MM.1S (cell line): ENCODE measurements around the gene PLA1A.

Experiments used
- DNase-seq: peaks from one replicate; pipeline ENCODE4 v3.0.0-alpha.2; 2015
- H2AFZ ChIP-seq: fragments of 300-600 bp; sonication (generic); 2 replicates; pipeline ENCODE4 v1.6.0; 2016; ENCODE audit warnings: antibody characterized with exemption, low read length
- H3F3A ChIP-seq: fragments of 300-600 bp; sonication (generic); 2 replicates; pipeline ENCODE4 v1.6.1; 2016; ENCODE audit warnings: mild to moderate bottlenecking, antibody characterized with exemption, low read length, moderate library complexity, mixed read lengths; ENCODE audit not compliant: insufficient read depth
- H3K27ac ChIP-seq: fragments of 300-600 bp; sonication (generic); 2 replicates; pipeline ENCODE4 v1.5.1; 2016; ENCODE audit warnings: mild to moderate bottlenecking, low read length
- H3K27me3 ChIP-seq: fragments of 300-600 bp; sonication (generic); replicated peaks from 2 replicates; pipeline ENCODE4 v1.6.0; 2016; ENCODE audit warnings: low read length; ENCODE audit not compliant: insufficient read depth
- H3K36me3 ChIP-seq: fragments of 300-600 bp; sonication (generic); replicated peaks from 2 replicates; pipeline ENCODE4 v1.6.1; 2016; ENCODE audit warnings: mild to moderate bottlenecking, low read length, mixed read lengths; ENCODE audit not compliant: insufficient read depth
- H3K4me1 ChIP-seq: fragments of 300-600 bp; sonication (generic); 2 replicates; pipeline ENCODE4 v1.6.1; 2016; ENCODE audit warnings: low read length, mixed read lengths
- H3K4me2 ChIP-seq: fragments of 300-600 bp; sonication (generic); 2 replicates; pipeline ENCODE4 v1.6.0; 2016; ENCODE audit warnings: low read depth, low read length
- H3K4me3 ChIP-seq: fragments of 300-600 bp; sonication (generic); 2 replicates; pipeline ENCODE4 v1.5.1; 2016; ENCODE audit warnings: low read length, mixed read lengths
- H3K79me2 ChIP-seq: fragments of 300-600 bp; sonication (generic); 2 replicates; pipeline ENCODE4 v1.6.1; 2016; ENCODE audit warnings: mixed run types, low read length, mixed read lengths
- H3K9ac ChIP-seq: fragments of 300-600 bp; sonication (generic); 2 replicates; pipeline ENCODE4 v1.6.1; 2016; ENCODE audit warnings: low read length, mixed read lengths
- H3K9me2 ChIP-seq: fragments of 300-600 bp; sonication (generic); replicated peaks from 2 replicates; pipeline ENCODE4 v1.6.1; 2016; ENCODE audit warnings: mild to moderate bottlenecking, low read length, mixed read lengths; ENCODE audit not compliant: insufficient read depth
- H3K9me3 ChIP-seq: fragments of 300-600 bp; sonication (generic); replicated peaks from 2 replicates; pipeline ENCODE4 v1.6.1; 2016; ENCODE audit warnings: mild to moderate bottlenecking, low read length, mixed read lengths; ENCODE audit not compliant: insufficient read depth
- H4K20me1 ChIP-seq: fragments of 300-600 bp; sonication (generic); 2 replicates; pipeline ENCODE4 v1.6.1; 2016; ENCODE audit warnings: mild to moderate bottlenecking, low read length, moderate library complexity, mixed read lengths; ENCODE audit not compliant: insufficient read depth
- EZH2 ChIP-seq: fragments of 300-600 bp; sonication (generic); optimal IDR thresholded peaks from 2 replicates; pipeline ENCODE3; 2017; ENCODE audit warnings: low read depth, mild to moderate bottlenecking, antibody characterized with exemption, low read length, mixed read lengths
- EZH2phosphoT487 ChIP-seq: fragments of 300-600 bp; sonication (generic); IDR thresholded peaks from 2 replicates; pipeline ENCODE4 v1.6.1; 2018; ENCODE audit warnings: antibody characterized with exemption, low read length
- TF ChIP-seq, protein P1 (sequence below): fragments of 300-600 bp; sonication (generic); IDR thresholded peaks from 2 replicates; pipeline ENCODE4 v1.5.1; 2016; ENCODE audit warnings: antibody characterized with exemption, low read length, mixed read lengths

Gene PLA1A

DNA sequence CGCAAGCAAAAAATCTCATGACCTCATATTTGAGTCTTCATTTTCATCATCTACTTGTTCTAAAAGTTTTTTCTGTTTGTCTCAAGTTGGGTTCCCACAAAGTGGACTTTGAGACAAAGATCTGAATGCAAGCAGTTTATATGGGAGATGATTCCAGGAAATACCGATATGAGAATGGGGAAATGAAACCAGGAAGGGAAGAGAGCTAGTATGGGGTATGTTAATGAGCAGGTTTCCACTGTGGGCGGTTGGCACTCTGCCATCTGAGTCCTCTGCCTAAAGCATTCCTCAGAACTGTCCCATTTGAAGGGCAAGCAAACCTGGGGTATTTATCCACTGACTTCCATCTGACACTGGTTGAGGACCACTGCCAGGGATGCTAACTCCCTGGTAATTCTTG, 9.6 kb upstream of the PLA1A start:
- no peaks in the 10 kb centered on the region for H3F3A ChIP-seq
- no peak overlapping the region for H3K9ac ChIP-seq
- no peak overlapping the region for H3K4me2 ChIP-seq
- TF ChIP-seq EZH2 = no peak
- TF ChIP-seq, protein P1, sequence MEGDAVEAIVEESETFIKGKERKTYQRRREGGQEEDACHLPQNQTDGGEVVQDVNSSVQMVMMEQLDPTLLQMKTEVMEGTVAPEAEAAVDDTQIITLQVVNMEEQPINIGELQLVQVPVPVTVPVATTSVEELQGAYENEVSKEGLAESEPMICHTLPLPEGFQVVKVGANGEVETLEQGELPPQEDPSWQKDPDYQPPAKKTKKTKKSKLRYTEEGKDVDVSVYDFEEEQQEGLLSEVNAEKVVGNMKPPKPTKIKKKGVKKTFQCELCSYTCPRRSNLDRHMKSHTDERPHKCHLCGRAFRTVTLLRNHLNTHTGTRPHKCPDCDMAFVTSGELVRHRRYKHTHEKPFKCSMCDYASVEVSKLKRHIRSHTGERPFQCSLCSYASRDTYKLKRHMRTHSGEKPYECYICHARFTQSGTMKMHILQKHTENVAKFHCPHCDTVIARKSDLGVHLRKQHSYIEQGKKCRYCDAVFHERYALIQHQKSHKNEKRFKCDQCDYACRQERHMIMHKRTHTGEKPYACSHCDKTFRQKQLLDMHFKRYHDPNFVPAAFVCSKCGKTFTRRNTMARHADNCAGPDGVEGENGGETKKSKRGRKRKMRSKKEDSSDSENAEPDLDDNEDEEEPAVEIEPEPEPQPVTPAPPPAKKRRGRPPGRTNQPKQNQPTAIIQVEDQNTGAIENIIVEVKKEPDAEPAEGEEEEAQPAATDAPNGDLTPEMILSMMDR = no peak
- no peak for TF ChIP-seq EZH2phosphoT487
- DNase-seq = no peak
- no peaks in the 10 kb centered on the region for H4K20me1 ChIP-seq
- no peak overlapping the region for H2AFZ ChIP-seq
- no peak overlapping the region for H3K4me3 ChIP-seq
- H3K27ac ChIP-seq = no peak overlapping the region
- H3K9me2 ChIP-seq = no peaks in the 10 kb centered on the region
- H3K79me2 ChIP-seq = no peaks in the 10 kb centered on the region
- H3K4me1 ChIP-seq = peaks cover 11% of the 10 kb centered on the region; the same call in 1 of the 2 replicates
- H3K9me3 ChIP-seq = no peaks in the 10 kb centered on the region
- no peaks in the 10 kb centered on the region for H3K27me3 ChIP-seq
- no peaks in the 10 kb centered on the region for H3K36me3 ChIP-seq

DNA sequence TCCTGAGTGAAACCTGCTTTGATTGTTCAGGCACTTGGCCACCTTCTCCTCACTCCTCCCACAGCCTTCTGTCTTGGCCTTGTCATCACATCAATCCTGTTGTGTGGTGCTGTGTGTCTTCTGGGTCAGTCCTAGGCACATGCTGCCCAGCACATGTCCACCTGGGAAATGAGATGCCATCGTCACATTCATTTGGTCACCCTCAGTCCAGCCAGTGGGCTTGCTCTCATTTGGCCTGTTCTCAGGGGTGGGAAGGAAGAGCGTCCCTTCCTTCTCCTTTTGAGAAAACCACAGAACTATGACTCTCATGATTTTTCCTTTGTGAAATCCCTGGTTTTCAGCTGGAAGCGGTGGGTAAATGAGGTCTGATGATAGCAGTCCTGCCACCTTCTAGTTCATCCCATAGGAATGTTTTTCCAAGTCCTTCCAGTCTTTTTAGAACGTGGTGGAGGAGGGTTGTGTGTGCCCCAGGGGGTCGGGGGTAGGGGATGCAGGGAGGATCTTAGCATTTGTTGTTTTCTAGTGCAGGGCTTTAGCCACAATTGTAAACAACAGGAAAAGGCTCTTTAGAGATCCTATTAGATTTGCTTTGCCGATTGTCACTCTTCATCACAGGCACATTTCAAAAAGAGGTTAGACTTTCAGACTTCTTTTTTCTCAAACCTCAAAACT, 8.4 kb upstream of the PLA1A start:
- H3K36me3 ChIP-seq = no peaks in the 10 kb centered on the region
- no peaks in the 10 kb centered on the region for H3K79me2 ChIP-seq
- no peaks in the 10 kb centered on the region for H3K27me3 ChIP-seq
- peaks cover 11% of the 10 kb centered on the region; the same call in 1 of the 2 replicates for H3K4me1 ChIP-seq
- no peaks in the 10 kb centered on the region for H3K9me2 ChIP-seq
- no peaks in the 10 kb centered on the region for H3F3A ChIP-seq
- no peak overlapping the region for H3K9ac ChIP-seq
- DNase-seq = no peak
- H2AFZ ChIP-seq = no peak overlapping the region
- no peak overlapping the region for H3K4me3 ChIP-seq
- H3K9me3 ChIP-seq = no peaks in the 10 kb centered on the region
- TF ChIP-seq, protein P1 = no peak
- TF ChIP-seq EZH2 = no peak
- TF ChIP-seq EZH2phosphoT487 = no peak
- no peak overlapping the region for H3K27ac ChIP-seq
- H3K4me2 ChIP-seq = no peak overlapping the region
- H4K20me1 ChIP-seq = no peaks in the 10 kb centered on the region

DNA sequence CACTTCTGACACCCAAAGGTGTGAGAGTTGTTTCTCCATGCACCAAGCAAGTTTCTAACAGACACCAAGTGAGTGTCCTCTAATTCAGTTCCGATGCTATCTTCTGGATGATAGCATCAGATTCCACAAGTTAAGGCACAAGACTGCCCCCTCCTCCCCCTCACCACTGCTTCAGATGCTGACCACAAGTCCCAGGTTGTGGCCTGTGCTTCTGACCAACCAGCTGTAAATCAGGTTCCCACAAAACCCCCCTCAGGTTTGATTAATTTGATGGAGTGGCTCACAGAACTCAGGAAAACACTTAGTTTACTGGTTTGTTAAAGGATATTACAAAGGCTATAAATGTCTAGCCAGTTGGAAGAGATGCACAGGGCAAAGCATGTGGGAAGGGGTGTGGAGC, 7.0 kb upstream of the PLA1A start:
- Histone ChIP-seq H3K9ac (no peak overlapping the region), H3K9me2 (no peaks in the 10 kb centered on the region), H3F3A (no peaks in the 10 kb centered on the region), H4K20me1 (no peaks in the 10 kb centered on the region), H3K79me2 (no peaks in the 10 kb centered on the region), H3K27me3 (no peaks in the 10 kb centered on the region), H3K9me3 (no peaks in the 10 kb centered on the region), H3K4me2 (no peak overlapping the region), H3K4me3 (no peak overlapping the region), H2AFZ (no peak overlapping the region), H3K36me3 (no peaks in the 10 kb centered on the region), H3K4me1 (peaks cover 11% of the 10 kb centered on the region; the same call in 1 of the 2 replicates), H3K27ac (no peak overlapping the region)
- DNase-seq = no peak
- TF ChIP-seq EZH2 (no peak), EZH2phosphoT487 (no peak)
- TF ChIP-seq, protein P1 = no peak
